Measurements from ENCODE around the gene RASA2.
"Not testable (repeated sequence)": the region's sequence is repeated elsewhere in the genome, so short reads cannot be mapped to it uniquely, and the experiment has no call there.

RASA2 gene

GRCh38 chr3:141519587-141519986, 32.8 kb downstream of the RASA2 start:
- TF ChIP-seq JUND (IDR thresholded peaks at IDR 0.05; ENCODE audit: low read depth), result no peak
- in situ Hi-C loops (cut with HindIII; ENCODE audit: low pct_unique_long_range_greater_than_20kb, low sequenced_read_pairs), result no loop called here
- DNase-seq (ENCODE audit: low read depth in 1 of 2, low spot score in 1 of 2), result no peak

DNA sequence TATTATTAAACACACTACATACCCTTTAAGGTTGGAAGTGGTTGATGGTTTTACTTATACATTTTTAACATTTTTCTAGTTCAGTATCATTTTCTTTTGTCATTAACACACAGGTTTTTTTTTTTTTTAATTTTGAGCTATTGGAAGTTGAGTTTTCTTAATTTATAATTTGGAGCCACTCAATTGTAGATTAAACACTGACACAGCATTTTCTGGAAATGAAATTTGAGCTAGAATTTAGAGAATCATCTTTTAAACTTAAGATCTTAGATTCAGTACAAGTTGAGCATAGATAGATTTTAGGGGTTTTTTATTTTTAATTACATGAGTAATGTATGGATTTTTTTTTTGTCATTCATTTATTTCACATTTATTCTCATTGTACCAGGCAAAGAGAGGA, 35.0 kb downstream of the RASA2 start:
- DNase-seq (ENCODE audit: low read depth in 1 of 2, low spot score in 1 of 2), result no peak
- in situ Hi-C loops (cut with HindIII; ENCODE audit: low pct_unique_long_range_greater_than_20kb, low sequenced_read_pairs), result no loop called here
- no peak for TF ChIP-seq JUND (IDR thresholded peaks at IDR 0.05; ENCODE audit: low read depth)

- in situ Hi-C loops (cut with HindIII; ENCODE audit: low pct_unique_long_range_greater_than_20kb, low sequenced_read_pairs), result no loop called here
- no peak for DNase-seq (ENCODE audit: low read depth in 1 of 2, low spot score in 1 of 2)
- TF ChIP-seq JUND (IDR thresholded peaks at IDR 0.05; ENCODE audit: low read depth), result no peak
These were observed 37.0 kb downstream of the RASA2 start for GRCh38 chr3:141523615-141524375.

- no peak for TF ChIP-seq JUND (IDR thresholded peaks at IDR 0.05; ENCODE audit: low read depth)
- in situ Hi-C loops (cut with HindIII; ENCODE audit: low pct_unique_long_range_greater_than_20kb, low sequenced_read_pairs), result no loop called here
- no peak for DNase-seq (ENCODE audit: low read depth in 1 of 2, low spot score in 1 of 2)
These were observed 38.2 kb downstream of the RASA2 start for GRCh38 chr3:141524988-141525387.

DNA sequence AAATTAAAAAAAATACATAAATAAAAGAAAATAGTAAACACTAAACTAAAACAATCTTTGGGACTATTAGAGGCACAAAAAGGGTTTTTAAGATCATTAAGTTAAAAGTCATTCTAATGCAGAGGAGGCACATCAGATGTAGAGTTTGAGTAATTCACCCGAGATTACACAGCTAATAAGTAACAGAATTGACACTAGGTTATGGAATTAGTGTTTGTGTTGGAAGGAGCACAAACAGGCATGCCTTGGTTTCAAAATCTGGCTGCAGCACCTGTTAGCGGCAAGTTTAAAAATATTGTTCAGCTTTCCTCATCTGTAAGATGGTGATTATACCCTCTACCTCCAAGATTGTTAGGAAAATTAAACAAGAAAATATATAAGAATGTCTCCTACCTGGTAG, 39.0 kb downstream of the RASA2 start:
- no peak for TF ChIP-seq JUND (IDR thresholded peaks at IDR 0.05; ENCODE audit: low read depth)
- in situ Hi-C loops (cut with HindIII; ENCODE audit: low pct_unique_long_range_greater_than_20kb, low sequenced_read_pairs), result no loop called here
- DNase-seq (ENCODE audit: low read depth in 1 of 2, low spot score in 1 of 2), result no peak

DNA sequence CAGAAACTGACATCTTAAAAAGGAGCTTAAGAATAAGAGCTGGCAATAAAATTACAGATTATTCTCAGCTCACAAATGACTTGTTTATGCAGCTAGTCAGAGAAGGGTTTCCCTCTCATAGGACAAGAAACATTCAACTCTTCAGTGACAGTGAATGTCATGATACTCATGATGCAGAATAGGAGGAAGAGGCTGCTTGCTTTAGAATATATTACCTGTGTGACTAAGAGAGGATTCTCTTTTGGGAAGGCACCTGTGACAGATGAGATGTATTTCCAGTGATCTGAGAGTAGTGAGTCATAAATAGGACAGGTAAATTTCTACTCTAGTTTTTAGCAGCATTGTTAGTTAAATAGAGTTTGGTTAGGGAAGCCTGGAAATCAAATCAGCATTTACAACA, 39.9 kb downstream of the RASA2 start:
- TF ChIP-seq JUND (IDR thresholded peaks at IDR 0.05; ENCODE audit: low read depth), result no peak
- in situ Hi-C loops (cut with HindIII; ENCODE audit: low pct_unique_long_range_greater_than_20kb, low sequenced_read_pairs), result no loop called here
- no peak for DNase-seq (ENCODE audit: low read depth in 1 of 2, low spot score in 1 of 2)

GRCh38 chr3:141528800-141529199, 42.0 kb downstream of the RASA2 start:
- no peak for TF ChIP-seq JUND (IDR thresholded peaks at IDR 0.05; ENCODE audit: low read depth)
- in situ Hi-C loops (cut with HindIII; ENCODE audit: low pct_unique_long_range_greater_than_20kb, low sequenced_read_pairs), result no loop called here
- no peak for DNase-seq (ENCODE audit: low read depth in 1 of 2, low spot score in 1 of 2)

GRCh38 chr3:141529256-141529655, 42.4 kb downstream of the RASA2 start:
- TF ChIP-seq JUND (IDR thresholded peaks at IDR 0.05; ENCODE audit: low read depth), result no peak
- no peak for DNase-seq (ENCODE audit: low read depth in 1 of 2, low spot score in 1 of 2)
- in situ Hi-C loops (cut with HindIII; ENCODE audit: low pct_unique_long_range_greater_than_20kb, low sequenced_read_pairs), result no loop called here

DNA sequence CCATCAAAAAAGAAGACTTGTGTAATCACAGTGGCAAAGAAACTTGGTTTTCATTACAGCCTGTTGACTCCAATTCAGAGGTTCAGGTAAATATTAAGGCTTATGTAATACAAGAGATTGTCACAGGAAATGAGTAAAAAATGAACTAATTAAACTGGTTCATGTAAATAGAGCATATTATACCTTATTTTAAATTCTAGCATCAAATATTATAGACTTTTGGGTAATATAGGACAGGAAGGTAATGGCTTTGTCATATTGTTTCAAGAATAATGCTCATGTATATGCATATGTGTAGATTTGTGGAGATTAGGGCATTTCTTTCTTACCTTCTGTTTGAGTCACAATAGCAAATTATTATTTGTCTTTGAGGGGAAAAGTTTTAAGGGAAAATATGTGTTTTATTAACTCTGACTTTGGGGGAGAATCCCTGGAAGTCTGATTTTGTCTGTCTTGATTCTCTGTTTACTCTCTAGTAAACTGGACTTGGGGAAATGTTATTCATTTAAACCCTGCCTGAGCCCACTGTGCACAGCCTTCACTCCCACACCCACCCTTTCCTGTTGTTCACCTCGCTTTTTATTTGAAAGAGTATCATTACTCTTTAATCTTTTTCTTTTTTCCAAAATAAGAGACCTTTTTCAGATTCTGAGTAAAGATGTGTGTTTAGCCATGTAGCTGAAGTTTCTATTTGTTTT, 43.0 kb downstream of the RASA2 start:
- in situ Hi-C loops (cut with HindIII; ENCODE audit: low pct_unique_long_range_greater_than_20kb, low sequenced_read_pairs), result no loop called here
- TF ChIP-seq JUND (IDR thresholded peaks at IDR 0.05; ENCODE audit: low read depth), result no peak
- no peak for DNase-seq (ENCODE audit: low read depth in 1 of 2, low spot score in 1 of 2)

- no peak for DNase-seq (ENCODE audit: low read depth in 1 of 2, low spot score in 1 of 2)
- in situ Hi-C loops (cut with HindIII; ENCODE audit: low pct_unique_long_range_greater_than_20kb, low sequenced_read_pairs), result no loop called here
- no peak for TF ChIP-seq JUND (IDR thresholded peaks at IDR 0.05; ENCODE audit: low read depth)
These were observed 43.6 kb downstream of the RASA2 start for GRCh38 chr3:141530415-141530768.

DNA sequence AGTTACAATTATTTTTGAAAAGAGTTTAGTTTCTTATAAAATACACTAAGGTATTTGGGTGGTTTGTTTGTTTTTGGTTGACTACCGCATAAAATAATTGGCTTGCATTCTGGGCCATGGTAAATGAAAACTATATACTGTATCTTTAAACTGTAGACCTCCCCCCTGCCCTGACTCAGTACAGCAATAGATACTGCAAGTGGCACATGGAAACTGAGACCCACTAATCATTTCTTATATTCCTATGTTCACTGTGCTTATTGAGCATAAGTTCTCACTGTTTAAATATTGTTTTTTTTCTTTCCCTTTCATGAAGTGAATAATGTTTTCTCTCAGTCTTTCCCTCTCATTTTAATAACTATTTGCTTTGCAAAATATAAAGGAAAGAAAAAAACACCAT, 45.8 kb downstream of the RASA2 start:
- in situ Hi-C loops (cut with HindIII; ENCODE audit: low pct_unique_long_range_greater_than_20kb, low sequenced_read_pairs), result no loop called here
- DNase-seq (ENCODE audit: low read depth in 1 of 2, low spot score in 1 of 2), result no peak
- TF ChIP-seq JUND (IDR thresholded peaks at IDR 0.05; ENCODE audit: low read depth), result no peak

DNA sequence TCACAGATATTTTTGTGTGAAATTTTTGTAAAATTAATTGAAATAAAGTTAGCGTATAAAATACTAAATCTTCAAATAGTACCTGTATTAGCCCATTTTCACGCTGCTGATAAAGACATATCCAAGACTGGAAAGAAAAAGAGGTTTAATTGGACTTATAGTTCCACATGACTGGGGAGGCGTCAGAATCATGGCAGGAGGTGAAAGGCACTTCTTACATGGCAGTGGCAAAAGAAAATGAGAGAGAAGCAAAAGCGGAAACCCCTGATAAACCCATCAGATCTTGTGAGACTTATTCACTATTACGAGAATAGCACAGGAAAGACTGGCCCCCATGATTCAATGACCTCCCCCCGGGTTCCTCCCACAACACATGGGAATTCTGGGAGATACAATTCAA, 49.2 kb downstream of the RASA2 start:
- in situ Hi-C loops (cut with HindIII; ENCODE audit: low pct_unique_long_range_greater_than_20kb, low sequenced_read_pairs); DNase-seq (ENCODE audit: low read depth in 1 of 2, low spot score in 1 of 2): not testable (repeated sequence)

DNA sequence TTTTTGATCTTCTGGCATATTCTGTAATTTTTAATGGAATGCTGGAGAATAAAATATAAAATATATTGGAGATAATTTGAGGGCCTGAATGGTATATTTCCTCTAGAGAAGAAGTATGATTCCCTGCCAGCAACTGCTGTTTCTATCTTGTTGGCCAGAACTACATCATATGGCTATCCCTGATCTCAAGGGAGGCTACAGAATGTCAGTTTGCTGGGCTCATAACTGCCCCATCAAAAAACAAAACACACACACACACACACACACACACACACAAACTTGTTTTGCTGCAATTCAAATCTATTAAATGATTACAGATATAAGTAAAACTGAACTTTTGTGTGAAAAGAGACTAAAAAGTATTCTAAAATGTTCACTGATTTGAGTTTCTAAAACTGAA, 51.0 kb downstream of the RASA2 start:
- in situ Hi-C loops (cut with HindIII; ENCODE audit: low pct_unique_long_range_greater_than_20kb, low sequenced_read_pairs), result no loop called here
- DNase-seq (ENCODE audit: low read depth in 1 of 2, low spot score in 1 of 2), result no peak
- no peak for TF ChIP-seq JUND (IDR thresholded peaks at IDR 0.05; ENCODE audit: low read depth)
